Hepatocyte (in vitro differentiated cells): ENCODE data around the gene SGPP2.

Source experiments
- CTCF ChIP-seq: fragments of 200-600 bp; sonication (generic); IDR thresholded peaks from 2 replicates; pipeline ENCODE4 v1.5.1; 2016; ENCODE audit warnings: antibody characterized with exemption, mild to moderate bottlenecking; ENCODE audit not compliant: poor library complexity
- EZH2 ChIP-seq: fragments of 200-600 bp; sonication (generic); IDR thresholded peaks from 2 replicates; pipeline ENCODE4 v1.6.1; 2016; ENCODE audit warnings: antibody characterized with exemption, mild to moderate bottlenecking, borderline replicate concordance

- no peak for TF ChIP-seq CTCF
- no peak for TF ChIP-seq EZH2
These were observed 44.0 kb downstream of the SGPP2 start for GRCh38 chr2:222468346-222468745.
